Ovary (tissue), 9 donors: ENCODE measurements around the gene PRKCI. TPM values are rescaled to one million over a fixed set of nuclear protein-coding genes. Genes with fewer than 3 reads are reported as not detected.

ENCODE experiments used
- DNase-seq, 5 donors: peaks; one replicate each; pipeline ENCODE4 v3.0.0-alpha.2; 2019 to 2020
- H3K27ac ChIP-seq, 2 donors: fragments of 200-600 bp; one replicate each; pipeline versions ENCODE4 v1.5.1 to v1.8.0; 2019 to 2022
- H3K27me3 ChIP-seq: fragments of 200-600 bp; one replicate; pipeline ENCODE4 v1.8.0; 2022
- H3K36me3 ChIP-seq: fragments of 200-600 bp; sonication (generic); one replicate; pipeline ENCODE4 v1.5.1; 2019
- H3K4me1 ChIP-seq: one replicate; pipeline ENCODE4 v1.8.1; 2013; ENCODE audit warnings: mild to moderate bottlenecking, moderate library complexity; ENCODE audit not compliant: insufficient read depth
- H3K4me3 ChIP-seq: fragments of 200-600 bp; sonication (generic); one replicate; pipeline ENCODE4 v1.5.1; 2017
- H3K9me3 ChIP-seq, 2 donors: fragments of 200-600 bp in 1 of 2; sonication (generic) in 1 of 2; one replicate each; pipeline versions ENCODE4 v1.5.1 to v1.8.1; 2013 to 2019; ENCODE audit warnings: mild to moderate bottlenecking in 1 of 2, moderate library complexity in 1 of 2
- EP300 ChIP-seq: sonication (generic); formaldehyde crosslinking; IDR thresholded peaks from one replicate; pipeline ENCODE4 v1.6.1; 2017; ENCODE audit warnings: antibody characterized with exemption
- POLR2A ChIP-seq: fragments of 450-650 bp; IDR thresholded peaks from one replicate; pipeline ENCODE4 v1.6.1; 2017; ENCODE audit warnings: antibody characterized with exemption, mild to moderate bottlenecking, moderate library complexity
- whole genome bisulfite sequencing, 3 donors: extraction: QIAGEN DNeasy Blood & Tissue Kit in 1 of 3; methylation state at CpG; one replicate each; pipeline versions ENCODE4 v1.1.5 to v1.1.7; 2013 to 2017; 5-methylcytosine and 5-hydroxymethylcytosine counted together
- intact Hi-C, 4 donors: fragments of 100-400 bp; cut with DNase I; formaldehyde crosslinking; loops; one replicate each; pipeline versions ENCODE4 v1.11.0 to v1.15.1; 2022 to 2023
- polyA plus RNA-seq, 2 donors: library from polyadenylated mRNA; stranded (reverse); fragments of 200-250 nt in 1 of 2; fragments of 350-450 nt in 1 of 2; fragmentation: Illumina TruSeq in 1 of 2; extraction: RNeasy Lipid Tissue Mini Kit (QIAGEN cat#74804) in 1 of 2; gene quantifications; one replicate each; pipeline ENCODE4 v1.2.3, GENCODE V29; 2013 to 2014
- total RNA-seq, 7 donors: library from RNA; depleted of rRNA in 2 of 7; stranded (reverse); fragments of >200 nt in 2 of 7; fragmentation: NEBNext Ultra II Directional in 3 of 7; extraction: Animal tissue kit (Norgen Biotek cat#: 25700) in 3 of 7; gene quantifications; one replicate each; pipeline versions ENCODE4 v1.1.0 to v1.2.4, GENCODE V29; 2016 to 2023
- TF ChIP-seq, protein P1 (sequence below), 3 donors: fragments of 450-650 bp in 2 of 3; fragments of 200-600 bp in 1 of 3; IDR thresholded peaks; one replicate each; pipeline versions ENCODE4 v1.5.1 to v1.8.0; 2016 to 2022; ENCODE audit warnings: antibody characterized with exemption in 3 of 3, mild to moderate bottlenecking in 1 of 3
- donor health status: DM: no; HTN: no; CAD: no; lungs with moderate emphysema.
- donor health status: DM: no; HTN: no; CAD: no.
- donor health status: Bipolar disorder and iron deficiency.
- donor health status: DM: yes; HTN: yes; CAD: no.
- donor health status: DM: no; HTN: no; CAD: no.
- donor health status: DM: yes; HTN: yes; CAD: no.

Gene PRKCI
- total and polyA plus RNA-seq, 9 donors, result 15.5 to 62.4 (median 36.1) TPM

DNA sequence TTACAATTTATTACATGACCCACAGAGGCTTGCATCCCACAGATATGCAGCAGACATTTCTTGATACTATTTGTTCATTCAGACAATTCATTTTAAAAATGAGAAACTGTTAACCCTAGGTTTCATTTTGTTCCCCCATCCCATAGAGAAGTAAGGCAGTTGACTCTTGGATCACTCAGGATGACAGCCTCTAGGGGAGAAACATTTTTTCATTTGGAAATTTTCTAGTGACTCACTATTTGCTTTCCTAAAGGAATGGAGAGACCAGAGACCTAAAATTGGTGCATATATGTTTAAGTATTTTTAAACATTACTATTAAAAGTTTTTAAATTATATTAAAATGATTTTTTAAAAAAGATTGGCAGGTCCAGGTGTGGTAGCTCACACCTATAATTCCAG, 21.2 kb upstream of the PRKCI start:
- H3K36me3 ChIP-seq, result no peaks in the 10 kb centered on the region
- intact Hi-C loops, result no loop called here
- no peak for DNase-seq

DNA sequence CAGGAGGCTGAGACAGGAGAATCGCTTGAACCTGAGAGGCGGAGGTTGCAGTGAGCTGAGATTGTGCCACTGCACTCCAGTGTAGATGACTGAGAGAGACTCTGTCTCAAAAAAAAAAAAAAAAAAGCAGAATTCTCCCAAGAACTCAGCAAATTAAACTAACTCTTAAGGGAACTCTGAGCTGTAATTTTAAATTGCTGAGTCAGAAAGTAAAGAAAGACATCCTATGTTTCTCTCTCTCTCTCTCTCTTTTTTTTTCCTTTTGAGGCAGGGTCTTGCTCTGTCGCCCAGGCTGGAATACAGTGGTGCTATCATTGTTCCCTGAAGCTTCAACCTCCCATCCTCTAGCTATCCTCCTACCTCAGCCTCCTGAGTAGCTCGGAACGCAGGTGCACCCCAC, 20.7 kb upstream of the PRKCI start:
- H3K9me3 ChIP-seq, result no peaks in the 10 kb centered on the region
- DNase-seq, result no peak
- no peak for TF ChIP-seq EP300
- no peak for TF ChIP-seq POLR2A
- TF ChIP-seq, protein P1, sequence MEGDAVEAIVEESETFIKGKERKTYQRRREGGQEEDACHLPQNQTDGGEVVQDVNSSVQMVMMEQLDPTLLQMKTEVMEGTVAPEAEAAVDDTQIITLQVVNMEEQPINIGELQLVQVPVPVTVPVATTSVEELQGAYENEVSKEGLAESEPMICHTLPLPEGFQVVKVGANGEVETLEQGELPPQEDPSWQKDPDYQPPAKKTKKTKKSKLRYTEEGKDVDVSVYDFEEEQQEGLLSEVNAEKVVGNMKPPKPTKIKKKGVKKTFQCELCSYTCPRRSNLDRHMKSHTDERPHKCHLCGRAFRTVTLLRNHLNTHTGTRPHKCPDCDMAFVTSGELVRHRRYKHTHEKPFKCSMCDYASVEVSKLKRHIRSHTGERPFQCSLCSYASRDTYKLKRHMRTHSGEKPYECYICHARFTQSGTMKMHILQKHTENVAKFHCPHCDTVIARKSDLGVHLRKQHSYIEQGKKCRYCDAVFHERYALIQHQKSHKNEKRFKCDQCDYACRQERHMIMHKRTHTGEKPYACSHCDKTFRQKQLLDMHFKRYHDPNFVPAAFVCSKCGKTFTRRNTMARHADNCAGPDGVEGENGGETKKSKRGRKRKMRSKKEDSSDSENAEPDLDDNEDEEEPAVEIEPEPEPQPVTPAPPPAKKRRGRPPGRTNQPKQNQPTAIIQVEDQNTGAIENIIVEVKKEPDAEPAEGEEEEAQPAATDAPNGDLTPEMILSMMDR (IDR thresholded peaks at IDR 0.05), result no peak
- H3K27ac ChIP-seq, result no peak overlapping the region
- H3K27me3 ChIP-seq, result no peaks in the 10 kb centered on the region
- intact Hi-C loops, result no loop called here
- H3K36me3 ChIP-seq, result no peaks in the 10 kb centered on the region
- H3K4me3 ChIP-seq, result no peak overlapping the region
- no peaks in the 10 kb centered on the region for H3K4me1 ChIP-seq
- WGBS, 3 donors, result 92 to 96% (median 95%) methylated on average over 5 of the region's 5 CpGs

More for the DNA sequence above, 21.2 kb upstream of the PRKCI start:
- Histone ChIP-seq H3K9me3 (no peaks in the 10 kb centered on the region), H3K27ac (no peak overlapping the region), H3K4me3 (no peak overlapping the region), H3K4me1 (no peaks in the 10 kb centered on the region), H3K27me3 (no peaks in the 10 kb centered on the region)
- TF ChIP-seq, protein P1 (IDR thresholded peaks at IDR 0.05), result no peak
- TF ChIP-seq EP300 (no peak), POLR2A (no peak)

DNA sequence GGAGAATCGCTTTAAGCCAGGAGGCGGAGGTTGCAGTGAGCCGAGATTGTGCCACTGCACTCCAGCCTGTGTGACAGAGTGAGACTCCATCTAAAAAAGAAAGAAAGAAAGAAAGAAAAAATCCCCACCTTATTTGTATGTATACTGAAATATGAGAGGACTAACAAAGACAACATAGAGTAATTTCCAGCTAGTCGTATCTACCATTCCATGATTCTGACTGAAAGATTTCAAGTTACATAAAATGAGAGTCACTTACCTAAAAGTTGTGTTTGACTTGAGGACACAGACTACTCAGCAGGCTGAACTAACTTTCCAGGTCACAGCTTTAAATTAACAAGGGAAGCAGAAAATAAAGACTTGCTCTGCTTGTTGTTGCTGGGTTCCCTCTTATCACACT, 18.8 kb upstream of the PRKCI start:
- 67 to 78% (median 78%) methylated on average over 4 of the region's 4 CpGs for WGBS, 3 donors
- no peak overlapping the region for H3K4me3 ChIP-seq
- H3K4me1 ChIP-seq, result no peaks in the 10 kb centered on the region
- DNase-seq, result no peak
- TF ChIP-seq POLR2A (no peak), EP300 (no peak)
- TF ChIP-seq, protein P1 (IDR thresholded peaks at IDR 0.05), result no peak
- H3K9me3 ChIP-seq, result no peaks in the 10 kb centered on the region
- H3K27ac ChIP-seq, result no peak overlapping the region
- H3K36me3 ChIP-seq, result no peaks in the 10 kb centered on the region
- intact Hi-C loops, result no loop called here
- no peaks in the 10 kb centered on the region for H3K27me3 ChIP-seq

DNA sequence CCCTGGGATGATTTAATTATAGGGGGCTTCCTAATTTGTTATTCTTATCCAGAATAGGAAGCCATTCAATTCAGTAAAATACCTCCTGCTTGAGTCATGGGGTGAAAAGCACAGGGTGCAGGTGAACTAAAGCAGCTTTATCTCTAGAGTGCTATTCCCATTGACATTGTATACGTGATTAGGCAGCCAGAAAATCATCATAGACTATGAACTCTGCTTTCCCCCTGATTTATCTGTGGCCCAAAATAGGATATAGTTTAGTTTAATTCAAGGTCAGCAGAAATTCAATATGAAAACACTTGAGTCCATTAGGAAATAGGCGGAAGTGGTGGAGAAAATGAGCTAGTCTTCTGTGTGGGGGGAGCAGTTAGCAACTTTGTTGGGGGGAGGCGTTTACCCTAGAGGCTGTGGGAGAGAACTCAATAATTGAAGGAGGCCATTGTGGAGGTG, 18.2 kb upstream of the PRKCI start:
- TF ChIP-seq EP300, result no peak
- TF ChIP-seq, protein P1 (IDR thresholded peaks at IDR 0.05), result no peak
- TF ChIP-seq POLR2A, result no peak
- no peak overlapping the region for H3K4me3 ChIP-seq
- no peak for DNase-seq
- H3K4me1 ChIP-seq, result no peaks in the 10 kb centered on the region
- 1 to 13% (median 3%) methylated on average over 3 of the region's 3 CpGs for WGBS, 3 donors
- no peaks in the 10 kb centered on the region for H3K9me3 ChIP-seq
- H3K36me3 ChIP-seq, result no peaks in the 10 kb centered on the region
- H3K27ac ChIP-seq, result no peak overlapping the region
- intact Hi-C loops, result no loop called here
- H3K27me3 ChIP-seq, result no peaks in the 10 kb centered on the region

DNA sequence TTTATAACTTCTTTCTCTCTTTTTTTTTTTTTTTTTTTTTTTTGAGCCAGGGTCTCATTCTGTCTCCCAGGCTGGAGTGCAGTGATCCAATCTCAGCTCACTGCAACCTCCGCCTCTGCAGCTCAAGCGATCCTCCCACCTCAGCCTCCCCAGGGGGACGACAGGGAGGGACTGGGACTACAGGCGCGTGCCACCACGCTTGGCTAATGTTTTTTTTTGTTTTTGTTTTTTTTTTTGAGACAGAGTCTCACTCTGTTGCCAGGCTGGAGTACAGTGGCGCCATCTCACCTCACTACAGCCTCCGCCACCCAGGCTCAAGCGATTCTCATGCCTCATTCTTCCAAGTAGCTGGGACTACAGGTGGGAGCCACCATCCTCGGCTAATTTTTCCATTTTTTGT, 17.7 kb upstream of the PRKCI start:
- Histone ChIP-seq H3K36me3 (no peaks in the 10 kb centered on the region), H3K27ac (no peak overlapping the region), H3K27me3 (no peaks in the 10 kb centered on the region), H3K4me3 (no peak overlapping the region), H3K4me1 (no peaks in the 10 kb centered on the region), H3K9me3 (no peaks in the 10 kb centered on the region)
- TF ChIP-seq POLR2A, result no peak
- no peak for TF ChIP-seq EP300
- TF ChIP-seq, protein P1 (IDR thresholded peaks at IDR 0.05), result no peak
- DNase-seq, result no peak
- intact Hi-C loops, result no loop called here
- WGBS, 3 donors, result 68 to 77% (median 68%) methylated on average over 10 of the region's 10 CpGs
